HepG2 (cell line): ENCODE measurements around the gene SOCS7. TPM values are rescaled to one million over a fixed set of nuclear protein-coding genes. Genes with fewer than 3 reads are reported as not detected.

Source experiments
- AHR ChIP-seq: IDR thresholded peaks from 2 replicates; pipeline ENCODE4 v1.6.1; 2018; ENCODE audit warnings: missing genetic modification reagents, missing compliant biosample characterization
- HMG20A ChIP-seq: IDR thresholded peaks from 2 replicates; pipeline ENCODE4 v1.6.1; 2016; ENCODE audit warnings: borderline replicate concordance
- NPAS2 ChIP-seq: sonication (generic); formaldehyde crosslinking; IDR thresholded peaks from 2 replicates; pipeline ENCODE4 v1.8.0; 2022; ENCODE audit warnings: mild to moderate bottlenecking, missing genetic modification reagents, borderline replicate concordance
- PRMT3 ChIP-seq: sonication (generic); formaldehyde crosslinking; IDR thresholded peaks from 2 replicates; pipeline ENCODE4 v1.8.1; 2022; ENCODE audit warnings: low read depth, mild to moderate bottlenecking, moderate library complexity, missing genetic modification reagents, borderline replicate concordance
- SRF ChIP-seq: IDR thresholded peaks from 2 replicates; pipeline ENCODE4 v1.6.1; 2011; ENCODE audit warnings: mild to moderate bottlenecking, low read depth, low read length, moderate library complexity
- ZBTB7A ChIP-seq: sonication (generic); formaldehyde crosslinking; IDR thresholded peaks from 2 replicates; pipeline ENCODE4 v1.8.0; 2022; ENCODE audit warnings: mild to moderate bottlenecking, missing genetic modification reagents
- ZNF263 ChIP-seq: sonication (generic); formaldehyde crosslinking; IDR thresholded peaks from 2 replicates; pipeline ENCODE4 v1.4.0; 2020; ENCODE audit warnings: missing genetic modification reagents
- ZNF30 ChIP-seq: sonication (generic); formaldehyde crosslinking; IDR thresholded peaks from 2 replicates; pipeline ENCODE4 v1.5.0; 2020; ENCODE audit warnings: mild to moderate bottlenecking, missing genetic modification reagents
- ZNF614 ChIP-seq: IDR thresholded peaks from 2 replicates; pipeline ENCODE4 v1.6.1; 2018; ENCODE audit warnings: missing biosample characterization, missing genetic modification reagents, inconsistent platforms, borderline replicate concordance
- ZNF83 ChIP-seq: sonication (generic); formaldehyde crosslinking; IDR thresholded peaks from 2 replicates; pipeline ENCODE4 v1.4.0; 2020; ENCODE audit warnings: missing genetic modification reagents, mild to moderate bottlenecking, borderline replicate concordance
- ZSCAN29 ChIP-seq: sonication (generic); formaldehyde crosslinking; conservative IDR thresholded peaks from 2 replicates; pipeline ENCODE4 v1.4.0; 2020; ENCODE audit warnings: mild to moderate bottlenecking, missing genetic modification reagents
- polyA plus RNA-seq, 8 experiments: library from polyadenylated mRNA; depleted of rRNA in 3 of 8; stranded (reverse) in 7 of 8; unstranded in 1 of 8; fragments of >200 nt; fragmentation: Illumina TruSeq in 4 of 8; extraction: Trizol in 4 of 8; gene quantifications; 2 replicates each; pipeline versions ENCODE4 v1.2.1 to v1.2.3, GENCODE V29; 2011 to 2016; ENCODE audit warnings: low read depth in 4 of 8, missing spikeins in 1 of 8, mixed read lengths in 1 of 8; ENCODE audit not compliant: insufficient read depth in 1 of 8
- total RNA-seq, 5 experiments: library from RNA; depleted of rRNA; stranded (reverse); fragments of >200 nt; fragmentation: Illumina TruSeq; extraction: Trizol; gene quantifications; 2 replicates each; pipeline ENCODE4 v1.2.3, GENCODE V29; 2016; ENCODE audit warnings: low read depth in 1 of 5
- TF ChIP-seq, protein P1 (sequence below): sonication (generic); formaldehyde crosslinking; IDR thresholded peaks from 2 replicates; pipeline ENCODE4 v1.4.0; 2020; ENCODE audit warnings: mild to moderate bottlenecking, missing genetic modification reagents
- TF ChIP-seq, protein P2 (sequence below): sonication (generic); formaldehyde crosslinking; IDR thresholded peaks from 2 replicates; pipeline ENCODE4 v1.4.0; 2020; ENCODE audit warnings: missing genetic modification reagents
- TF ChIP-seq, protein P3 (sequence below): sonication (generic); formaldehyde crosslinking; IDR thresholded peaks from 2 replicates; pipeline ENCODE4 v1.4.0; 2020; ENCODE audit warnings: missing genetic modification reagents
- TF ChIP-seq, protein P4 (sequence below): IDR thresholded peaks from 2 replicates; pipeline ENCODE4 v1.6.1; 2016; ENCODE audit warnings: low read depth, borderline replicate concordance
- TF ChIP-seq, protein P5 (sequence below): sonication (generic); formaldehyde crosslinking; IDR thresholded peaks from 2 replicates; pipeline ENCODE4 v1.5.0; 2020; ENCODE audit warnings: mild to moderate bottlenecking, missing genetic modification reagents
- TF ChIP-seq, protein P6 (sequence below): sonication (generic); formaldehyde crosslinking; conservative IDR thresholded peaks from 2 replicates; pipeline ENCODE4 v1.8.1; 2023; ENCODE audit warnings: missing genetic modification reagents
- TF ChIP-seq, protein P7 (sequence below): sonication (generic); formaldehyde crosslinking; IDR thresholded peaks from 2 replicates; pipeline ENCODE4 v1.5.1; 2020; ENCODE audit warnings: missing genetic modification reagents, mild to moderate bottlenecking, borderline replicate concordance

Gene SOCS7
- total and polyA plus RNA-seq, 2 of the 13 experiments (the other 11 are each of a cell fraction or from before 2014, with no cell fraction given), result 19.2 to 24.2 TPM

DNA sequence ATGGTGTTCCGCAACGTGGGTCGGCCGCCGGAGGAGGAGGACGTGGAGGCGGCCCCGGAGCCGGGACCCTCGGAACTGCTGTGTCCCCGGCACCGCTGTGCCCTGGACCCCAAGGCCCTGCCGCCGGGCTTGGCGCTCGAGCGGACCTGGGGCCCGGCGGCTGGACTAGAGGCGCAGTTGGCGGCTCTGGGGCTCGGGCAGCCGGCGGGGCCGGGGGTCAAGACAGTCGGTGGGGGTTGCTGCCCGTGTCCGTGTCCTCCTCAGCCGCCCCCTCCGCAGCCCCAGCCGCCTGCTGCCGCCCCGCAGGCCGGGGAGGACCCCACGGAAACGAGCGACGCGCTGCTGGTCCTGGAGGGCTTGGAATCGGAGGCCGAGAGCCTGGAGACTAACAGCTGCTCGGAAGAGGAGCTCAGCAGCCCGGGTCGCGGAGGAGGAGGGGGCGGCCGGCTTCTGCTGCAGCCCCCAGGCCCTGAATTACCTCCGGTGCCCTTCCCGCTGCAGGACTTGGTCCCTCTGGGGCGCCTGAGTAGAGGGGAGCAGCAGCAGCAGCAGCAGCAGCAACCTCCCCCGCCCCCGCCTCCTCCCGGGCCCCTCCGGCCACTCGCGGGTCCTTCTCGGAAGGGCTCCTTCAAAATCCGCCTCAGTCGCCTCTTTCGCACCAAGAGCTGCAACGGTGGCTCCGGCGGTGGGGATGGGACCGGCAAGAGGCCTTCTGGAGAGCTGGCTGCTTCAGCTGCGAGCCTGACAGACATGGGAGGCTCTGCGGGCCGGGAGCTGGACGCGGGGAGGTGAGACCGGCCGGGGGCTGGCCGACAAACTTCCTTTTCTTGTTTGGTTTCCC, 821 bp downstream of the SOCS7 start (continued):
- TF ChIP-seq ZBTB7A (no peak), AHR (CRISPR knock-in tag) (no peak), NPAS2 (CRISPR knock-in tag) (no peak), ZNF83 (CRISPR knock-in tag) (no peak), PRMT3 (no peak), HMG20A (CRISPR knock-in tag) (no peak), ZNF30 (CRISPR knock-in tag) (no peak), SRF (no peak), ZSCAN29 (CRISPR knock-in tag) (no peak), ZNF614 (CRISPR knock-in tag) (no peak; the same call in 1 of the 2 replicates), ZNF263 (no peak)
- TF ChIP-seq, protein P1, sequence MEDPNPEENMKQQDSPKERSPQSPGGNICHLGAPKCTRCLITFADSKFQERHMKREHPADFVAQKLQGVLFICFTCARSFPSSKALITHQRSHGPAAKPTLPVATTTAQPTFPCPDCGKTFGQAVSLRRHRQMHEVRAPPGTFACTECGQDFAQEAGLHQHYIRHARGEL (CRISPR knock-in tag), result no peak
- TF ChIP-seq, protein P2, sequence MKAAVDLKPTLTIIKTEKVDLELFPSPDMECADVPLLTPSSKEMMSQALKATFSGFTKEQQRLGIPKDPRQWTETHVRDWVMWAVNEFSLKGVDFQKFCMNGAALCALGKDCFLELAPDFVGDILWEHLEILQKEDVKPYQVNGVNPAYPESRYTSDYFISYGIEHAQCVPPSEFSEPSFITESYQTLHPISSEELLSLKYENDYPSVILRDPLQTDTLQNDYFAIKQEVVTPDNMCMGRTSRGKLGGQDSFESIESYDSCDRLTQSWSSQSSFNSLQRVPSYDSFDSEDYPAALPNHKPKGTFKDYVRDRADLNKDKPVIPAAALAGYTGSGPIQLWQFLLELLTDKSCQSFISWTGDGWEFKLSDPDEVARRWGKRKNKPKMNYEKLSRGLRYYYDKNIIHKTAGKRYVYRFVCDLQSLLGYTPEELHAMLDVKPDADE (CRISPR knock-in tag), result no peak
- TF ChIP-seq, protein P3, sequence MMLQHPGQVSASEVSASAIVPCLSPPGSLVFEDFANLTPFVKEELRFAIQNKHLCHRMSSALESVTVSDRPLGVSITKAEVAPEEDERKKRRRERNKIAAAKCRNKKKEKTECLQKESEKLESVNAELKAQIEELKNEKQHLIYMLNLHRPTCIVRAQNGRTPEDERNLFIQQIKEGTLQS, result no peak
- TF ChIP-seq, protein P4, sequence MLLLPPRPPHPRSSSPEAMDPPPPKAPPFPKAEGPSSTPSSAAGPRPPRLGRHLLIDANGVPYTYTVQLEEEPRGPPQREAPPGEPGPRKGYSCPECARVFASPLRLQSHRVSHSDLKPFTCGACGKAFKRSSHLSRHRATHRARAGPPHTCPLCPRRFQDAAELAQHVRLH (CRISPR knock-in tag), result 0 out of 2 replicates have a peak, but pooled peaks have one; percentile 37
- TF ChIP-seq, protein P5, sequence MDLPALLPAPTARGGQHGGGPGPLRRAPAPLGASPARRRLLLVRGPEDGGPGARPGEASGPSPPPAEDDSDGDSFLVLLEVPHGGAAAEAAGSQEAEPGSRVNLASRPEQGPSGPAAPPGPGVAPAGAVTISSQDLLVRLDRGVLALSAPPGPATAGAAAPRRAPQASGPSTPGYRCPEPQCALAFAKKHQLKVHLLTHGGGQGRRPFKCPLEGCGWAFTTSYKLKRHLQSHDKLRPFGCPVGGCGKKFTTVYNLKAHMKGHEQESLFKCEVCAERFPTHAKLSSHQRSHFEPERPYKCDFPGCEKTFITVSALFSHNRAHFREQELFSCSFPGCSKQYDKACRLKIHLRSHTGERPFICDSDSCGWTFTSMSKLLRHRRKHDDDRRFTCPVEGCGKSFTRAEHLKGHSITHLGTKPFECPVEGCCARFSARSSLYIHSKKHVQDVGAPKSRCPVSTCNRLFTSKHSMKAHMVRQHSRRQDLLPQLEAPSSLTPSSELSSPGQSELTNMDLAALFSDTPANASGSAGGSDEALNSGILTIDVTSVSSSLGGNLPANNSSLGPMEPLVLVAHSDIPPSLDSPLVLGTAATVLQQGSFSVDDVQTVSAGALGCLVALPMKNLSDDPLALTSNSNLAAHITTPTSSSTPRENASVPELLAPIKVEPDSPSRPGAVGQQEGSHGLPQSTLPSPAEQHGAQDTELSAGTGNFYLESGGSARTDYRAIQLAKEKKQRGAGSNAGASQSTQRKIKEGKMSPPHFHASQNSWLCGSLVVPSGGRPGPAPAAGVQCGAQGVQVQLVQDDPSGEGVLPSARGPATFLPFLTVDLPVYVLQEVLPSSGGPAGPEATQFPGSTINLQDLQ, result no peak
- TF ChIP-seq, protein P6, sequence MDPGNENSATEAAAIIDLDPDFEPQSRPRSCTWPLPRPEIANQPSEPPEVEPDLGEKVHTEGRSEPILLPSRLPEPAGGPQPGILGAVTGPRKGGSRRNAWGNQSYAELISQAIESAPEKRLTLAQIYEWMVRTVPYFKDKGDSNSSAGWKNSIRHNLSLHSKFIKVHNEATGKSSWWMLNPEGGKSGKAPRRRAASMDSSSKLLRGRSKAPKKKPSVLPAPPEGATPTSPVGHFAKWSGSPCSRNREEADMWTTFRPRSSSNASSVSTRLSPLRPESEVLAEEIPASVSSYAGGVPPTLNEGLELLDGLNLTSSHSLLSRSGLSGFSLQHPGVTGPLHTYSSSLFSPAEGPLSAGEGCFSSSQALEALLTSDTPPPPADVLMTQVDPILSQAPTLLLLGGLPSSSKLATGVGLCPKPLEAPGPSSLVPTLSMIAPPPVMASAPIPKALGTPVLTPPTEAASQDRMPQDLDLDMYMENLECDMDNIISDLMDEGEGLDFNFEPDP (CRISPR knock-in tag), result no peak
- TF ChIP-seq, protein P7, sequence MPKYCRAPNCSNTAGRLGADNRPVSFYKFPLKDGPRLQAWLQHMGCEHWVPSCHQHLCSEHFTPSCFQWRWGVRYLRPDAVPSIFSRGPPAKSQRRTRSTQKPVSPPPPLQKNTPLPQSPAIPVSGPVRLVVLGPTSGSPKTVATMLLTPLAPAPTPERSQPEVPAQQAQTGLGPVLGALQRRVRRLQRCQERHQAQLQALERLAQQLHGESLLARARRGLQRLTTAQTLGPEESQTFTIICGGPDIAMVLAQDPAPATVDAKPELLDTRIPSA (CRISPR knock-in tag), result no peak
